ENCODE results near the gene LGI2.

The LGI2 gene

GRCh38 chr4:24973747-24974601 lies 56.8 kb downstream of the LGI2 start:
- H3K27ac ChIP-seq, result peak overlapping the region; percentile 62
- H3K27me3 ChIP-seq, result no peaks in the 10 kb centered on the region
- no peaks in the 10 kb centered on the region for H3K9me3 ChIP-seq
- no peak for TF ChIP-seq CTCF (IDR thresholded peaks at IDR 0.05)
- H3K4me1 ChIP-seq (ENCODE audit: control insufficient read depth in 1 of 2, insufficient read depth in 1 of 2, low read depth in 1 of 2, low read length in 1 of 2), result peaks cover 35 to 53% of the 10 kb centered on the region in 2 experiments
- no peaks in the 10 kb centered on the region for H3K36me3 ChIP-seq
- H3K4me3 ChIP-seq (ENCODE audit: low read depth in 1 of 2, low read length in 1 of 2), result peak overlapping the region; percentile 41 to 51

GRCh38 chr4:24973404-24973746 lies 57.4 kb downstream of the LGI2 start:
- H3K4me1 ChIP-seq (ENCODE audit: control insufficient read depth in 1 of 2, insufficient read depth in 1 of 2, low read depth in 1 of 2, low read length in 1 of 2), result peaks cover 32 to 47% of the 10 kb centered on the region in 2 experiments
- peak overlapping the region; percentile 62 for H3K27ac ChIP-seq
- no peaks in the 10 kb centered on the region for H3K27me3 ChIP-seq
- peak overlapping the region in 1 of 2 experiments; percentile 41 for H3K4me3 ChIP-seq (ENCODE audit: low read depth in 1 of 2, low read length in 1 of 2)
- TF ChIP-seq CTCF (IDR thresholded peaks at IDR 0.05), result no peak
- no peaks in the 10 kb centered on the region for H3K36me3 ChIP-seq
- H3K9me3 ChIP-seq, result no peaks in the 10 kb centered on the region

GRCh38 chr4:24971192-24971591 lies 59.6 kb downstream of the LGI2 start:
- Histone ChIP-seq H3K9me3 (no peaks in the 10 kb centered on the region), H3K4me1 (ENCODE audit: control insufficient read depth in 1 of 2, insufficient read depth in 1 of 2, low read depth in 1 of 2, low read length in 1 of 2) (peaks cover 30 to 41% of the 10 kb centered on the region in 2 experiments), H3K27me3 (no peaks in the 10 kb centered on the region), H3K36me3 (no peaks in the 10 kb centered on the region), H3K4me3 (ENCODE audit: low read depth in 1 of 2, low read length in 1 of 2) (no peak overlapping the region), H3K27ac (no peak overlapping the region)
- TF ChIP-seq CTCF (IDR thresholded peaks at IDR 0.05), result no peak

- Histone ChIP-seq H3K27ac (no peak overlapping the region), H3K4me3 (ENCODE audit: low read depth in 1 of 2, low read length in 1 of 2) (no peak overlapping the region), H3K9me3 (peaks cover 5% of the 10 kb centered on the region), H3K27me3 (no peaks in the 10 kb centered on the region), H3K36me3 (no peaks in the 10 kb centered on the region), H3K4me1 (ENCODE audit: control insufficient read depth in 1 of 2, insufficient read depth in 1 of 2, low read depth in 1 of 2, low read length in 1 of 2) (peaks cover 25 to 35% of the 10 kb centered on the region in 2 experiments)
- TF ChIP-seq CTCF (IDR thresholded peaks at IDR 0.05), result no peak
Observed at GRCh38 chr4:24970635-24971034, 60.1 kb downstream of the LGI2 start.

GRCh38 chr4:24970191-24970590 lies 60.6 kb downstream of the LGI2 start:
- Histone ChIP-seq H3K36me3 (no peaks in the 10 kb centered on the region), H3K27ac (no peak overlapping the region), H3K4me1 (ENCODE audit: control insufficient read depth in 1 of 2, insufficient read depth in 1 of 2, low read depth in 1 of 2, low read length in 1 of 2) (peaks cover 21 to 31% of the 10 kb centered on the region in 2 experiments), H3K4me3 (ENCODE audit: low read depth in 1 of 2, low read length in 1 of 2) (no peak overlapping the region), H3K9me3 (peaks cover 6% of the 10 kb centered on the region), H3K27me3 (no peaks in the 10 kb centered on the region)
- TF ChIP-seq CTCF (IDR thresholded peaks at IDR 0.05), result no peak

Data from neutrophil (primary cell).